K562 (cell line): ENCODE results near the gene SGPL1. TPM values are rescaled to one million over a fixed set of nuclear protein-coding genes. Genes with fewer than 3 reads are reported as not detected.
A peak's percentile ranks its signal among the peaks of the same experiment; 100 is the strongest.

Experiments used
- CUX1 ChIP-seq: fragments of 200-800 bp; sonication (Bioruptor generic); IDR thresholded peaks from 2 replicates; pipeline ENCODE4 v1.6.1; 2016; ENCODE audit warnings: missing genetic modification characterization, missing compliant biosample characterization
- DDX20 ChIP-seq: fragments of 450-650 bp; IDR thresholded peaks from 2 replicates; pipeline ENCODE4 v1.6.1; 2016; ENCODE audit warnings: missing genetic modification characterization, low read depth, mild to moderate bottlenecking, missing compliant biosample characterization, moderate library complexity
- DIDO1 ChIP-seq: fragments of 450-650 bp; IDR thresholded peaks from 2 replicates; pipeline ENCODE4 v1.6.1; 2016; ENCODE audit warnings: low read depth, missing biosample characterization, missing genetic modification characterization
- E2F1 ChIP-seq: sonication (generic); formaldehyde crosslinking; IDR thresholded peaks from 2 replicates; pipeline ENCODE4 v1.8.1; 2023; ENCODE audit warnings: mild to moderate bottlenecking, missing genetic modification reagents, moderate library complexity
- FOXK1 ChIP-seq: sonication (generic); formaldehyde crosslinking; IDR thresholded peaks from 2 replicates; pipeline ENCODE4 v1.8.0; 2022; ENCODE audit warnings: missing genetic modification reagents, mild to moderate bottlenecking, borderline replicate concordance
- HMGN3 ChIP-seq: IDR thresholded peaks from 2 replicates; pipeline ENCODE4 v1.6.1; 2011; ENCODE audit warnings: borderline replicate concordance, low read depth, mild to moderate bottlenecking, mixed read lengths, low read length; ENCODE audit not compliant: insufficient read length; ENCODE audit errors: extremely low read depth
- MITF ChIP-seq: IDR thresholded peaks from 2 replicates; pipeline ENCODE4 v1.6.1; 2014; ENCODE audit warnings: antibody characterized with exemption
- NR2C1 ChIP-seq, 2 experiments: fragments of 450-650 bp; IDR thresholded peaks; 2 replicates each; pipeline ENCODE4 v1.6.1; 2017; ENCODE audit warnings: mild to moderate bottlenecking in 2 of 2, antibody characterized with exemption in 1 of 2, inconsistent platforms in 1 of 2, missing compliant biosample characterization in 1 of 2, missing genetic modification characterization in 1 of 2
- PTBP1 ChIP-seq: fragments of 200-400 bp; formaldehyde crosslinking; IDR thresholded peaks from 2 replicates; pipeline ENCODE4 v1.6.1; 2017; ENCODE audit warnings: low read depth, low read length
- RBFOX2 ChIP-seq: fragments of 200-400 bp; formaldehyde crosslinking; IDR thresholded peaks from 2 replicates; pipeline ENCODE4 v1.6.1; 2017; ENCODE audit warnings: low read depth, mild to moderate bottlenecking, low read length, moderate library complexity
- TAL1 ChIP-seq: fragments of 450-650 bp; IDR thresholded peaks from 2 replicates; pipeline ENCODE4 v1.6.1; 2016; ENCODE audit warnings: mild to moderate bottlenecking
- TEAD1 ChIP-seq, 2 experiments: fragments of 450-650 bp in 1 of 2; sonication (generic) in 1 of 2; formaldehyde crosslinking; IDR thresholded peaks; 2 replicates each; pipeline versions ENCODE4 v1.4.0 to v1.8.0; 2020 to 2022; ENCODE audit warnings: mild to moderate bottlenecking in 2 of 2, missing genetic modification reagents in 1 of 2
- TGIF2 ChIP-seq: sonication (generic); formaldehyde crosslinking; IDR thresholded peaks from 2 replicates; pipeline ENCODE4 v1.8.1; 2022; ENCODE audit warnings: mild to moderate bottlenecking, missing genetic modification reagents, moderate library complexity
- ZNF197 ChIP-seq: fragments of 200-800 bp; sonication (Bioruptor generic); IDR thresholded peaks from 2 replicates; pipeline ENCODE4 v1.6.1; 2016; ENCODE audit warnings: low read depth, missing genetic modification characterization, missing compliant biosample characterization
- polyA plus RNA-seq, 8 experiments: library from polyadenylated mRNA; depleted of rRNA in 4 of 8; stranded (reverse) in 5 of 8; unstranded in 3 of 8; fragments of >200 nt; fragmentation: Nextera tagmentation in 2 of 8; fragmentation: Illumina TruSeq in 1 of 8; extraction: Ambion mirVana in 2 of 8; extraction: Trizol in 1 of 8; gene quantifications; 2 replicates each; pipeline versions ENCODE4 v1.2.1 to v1.2.3, GENCODE V29; 2011 to 2014; ENCODE audit warnings: inconsistent platforms in 1 of 8, missing spikeins in 1 of 8
- total RNA-seq, 7 experiments: library from RNA; depleted of rRNA in 6 of 7; stranded (reverse); fragments of >200 nt in 6 of 7; fragmentation: Illumina TruSeq in 2 of 7; extraction: Trizol in 2 of 7; gene quantifications; 2 replicates each; pipeline versions ENCODE4 v1.2.1 to v1.2.3, GENCODE V29; 2011 to 2021; ENCODE audit warnings: low replicate concordance in 1 of 7
- TF ChIP-seq, protein P1 (sequence below): sonication (generic); formaldehyde crosslinking; IDR thresholded peaks from 2 replicates; pipeline ENCODE4 v1.8.0; 2023; ENCODE audit warnings: mild to moderate bottlenecking, missing genetic modification reagents
- TF ChIP-seq, protein P2 (sequence below): sonication (generic); formaldehyde crosslinking; IDR thresholded peaks from 2 replicates; pipeline ENCODE4 v1.8.1; 2022; ENCODE audit warnings: missing genetic modification reagents

The SGPL1 gene
- total and polyA plus RNA-seq, 9 of the 15 experiments (the other 6 are each of a cell fraction or from before 2014, with no cell fraction given): 6.0 to 18.0 (median 8.7) TPM

DNA sequence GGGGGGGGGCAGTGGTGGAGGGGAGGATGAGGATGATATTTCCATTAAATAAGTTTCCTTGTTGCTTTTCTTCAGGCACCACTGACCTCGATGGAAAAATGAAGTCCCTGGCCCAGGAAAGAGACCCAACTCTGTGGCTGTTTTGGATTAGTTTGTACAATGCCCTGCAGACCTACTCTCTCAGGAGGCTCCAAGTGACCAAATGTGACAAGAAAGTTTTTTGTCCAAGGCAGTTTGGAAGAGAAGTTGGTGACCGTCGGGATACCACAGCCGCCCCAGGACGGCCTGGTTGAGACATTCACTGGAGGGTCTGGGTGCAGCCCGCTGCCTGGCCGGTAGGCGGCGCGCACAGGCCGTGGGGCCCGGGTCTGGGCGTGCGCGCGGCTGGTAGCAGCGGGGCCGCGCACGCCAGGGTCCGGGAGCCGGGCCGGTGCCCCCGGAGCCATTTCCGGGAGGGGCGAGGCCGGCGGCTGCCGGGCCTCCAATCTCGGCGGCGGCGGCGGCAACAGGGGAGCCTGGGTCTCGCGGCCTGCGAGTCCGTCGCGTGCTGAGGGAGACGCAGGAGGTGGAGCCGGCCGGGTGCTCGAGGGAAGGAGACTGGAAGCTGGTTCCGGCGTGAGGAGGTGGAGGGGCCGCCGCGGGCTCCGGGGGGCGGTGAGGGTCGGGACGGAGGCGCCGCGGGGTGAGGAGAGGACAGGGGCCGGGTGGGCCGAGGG, at the start of gene SGPL1 (continued):
- TF ChIP-seq, protein P1, sequence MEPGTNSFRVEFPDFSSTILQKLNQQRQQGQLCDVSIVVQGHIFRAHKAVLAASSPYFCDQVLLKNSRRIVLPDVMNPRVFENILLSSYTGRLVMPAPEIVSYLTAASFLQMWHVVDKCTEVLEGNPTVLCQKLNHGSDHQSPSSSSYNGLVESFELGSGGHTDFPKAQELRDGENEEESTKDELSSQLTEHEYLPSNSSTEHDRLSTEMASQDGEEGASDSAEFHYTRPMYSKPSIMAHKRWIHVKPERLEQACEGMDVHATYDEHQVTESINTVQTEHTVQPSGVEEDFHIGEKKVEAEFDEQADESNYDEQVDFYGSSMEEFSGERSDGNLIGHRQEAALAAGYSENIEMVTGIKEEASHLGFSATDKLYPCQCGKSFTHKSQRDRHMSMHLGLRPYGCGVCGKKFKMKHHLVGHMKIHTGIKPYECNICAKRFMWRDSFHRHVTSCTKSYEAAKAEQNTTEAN (CRISPR knock-in tag): no peak
- TF ChIP-seq E2F1 (CRISPR knock-in tag): peak; percentile 50; the same call in 1 of the 2 replicates
- TF ChIP-seq RBFOX2: peak; percentile 77
- TF ChIP-seq, protein P2, sequence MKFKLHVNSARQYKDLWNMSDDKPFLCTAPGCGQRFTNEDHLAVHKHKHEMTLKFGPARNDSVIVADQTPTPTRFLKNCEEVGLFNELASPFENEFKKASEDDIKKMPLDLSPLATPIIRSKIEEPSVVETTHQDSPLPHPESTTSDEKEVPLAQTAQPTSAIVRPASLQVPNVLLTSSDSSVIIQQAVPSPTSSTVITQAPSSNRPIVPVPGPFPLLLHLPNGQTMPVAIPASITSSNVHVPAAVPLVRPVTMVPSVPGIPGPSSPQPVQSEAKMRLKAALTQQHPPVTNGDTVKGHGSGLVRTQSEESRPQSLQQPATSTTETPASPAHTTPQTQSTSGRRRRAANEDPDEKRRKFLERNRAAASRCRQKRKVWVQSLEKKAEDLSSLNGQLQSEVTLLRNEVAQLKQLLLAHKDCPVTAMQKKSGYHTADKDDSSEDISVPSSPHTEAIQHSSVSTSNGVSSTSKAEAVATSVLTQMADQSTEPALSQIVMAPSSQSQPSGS (CRISPR knock-in tag): no peak
- TF ChIP-seq DIDO1 (tag): no peak
- no peak for TF ChIP-seq CUX1 (CRISPR knock-in tag)
- no peak for TF ChIP-seq TEAD1 (CRISPR knock-in tag; IDR thresholded peaks at IDR 0.05)
- TF ChIP-seq NR2C1 (IDR thresholded peaks at IDR 0.05): no peak
- TF ChIP-seq NR2C1 (tag; IDR thresholded peaks at IDR 0.05): no peak
- TF ChIP-seq HMGN3: peak; percentile 88
- peak; percentile 82 for TF ChIP-seq ZNF197 (CRISPR knock-in tag)
- TF ChIP-seq TAL1: no peak
- no peak for TF ChIP-seq PTBP1
- no peak for TF ChIP-seq MITF
- no peak for TF ChIP-seq DDX20 (tag)
- TF ChIP-seq FOXK1 (CRISPR knock-in tag): no peak
- TF ChIP-seq TGIF2 (CRISPR knock-in tag): no peak
